ENCODE measurements around the gene CD300E.

- TF ChIP-seq CTCF (IDR thresholded peaks at IDR 0.05) (no peak), POLR2A (IDR thresholded peaks at IDR 0.05) (no peak)
Measured at GRCh38 chr17:74574489-74575142, 48.9 kb downstream of the CD300E start.

All from lower leg skin (tissue), 3 donors.